ENCODE measurements around the gene LOXL3. TPM values are rescaled to one million over a fixed set of nuclear protein-coding genes. Genes with fewer than 3 reads are reported as not detected.

LOXL3 gene
- total and polyA plus RNA-seq, 7 donors = 0.62 to 2.3 (median 0.99) TPM

- intact Hi-C loops (cut with DNase I) = loop anchor here (1.0 to 5.0 kb wide), 5 partner anchors 28 to 105 kb away; partner anchors contain the start of genes AUP1 (in 2 of the 2), HTRA2 (in 2 of the 2) and INO80B (in 2 of the 2)
- peak; percentile 98 to 99 (median 99) for ATAC-seq
- DNase-seq = peak; percentile 95 to 97
- Histone ChIP-seq H3K4me3 (peak within 1 kb of the TSS; percentile 98), H3K27me3 (ENCODE audit: insufficient read depth in 3 of 3, low read length in 2 of 3) (no peaks in the 10 kb centered on the region), H3K27ac (peak within 1 kb of the TSS; percentile 91), H3K36me3 (ENCODE audit: insufficient read depth in 1 of 2, low read depth in 1 of 2) (peaks cover 2 to 59% of the 10 kb centered on the region in 2 donors), H3K9me3 (no peaks in the 10 kb centered on the region), H3K4me1 (peaks cover 22% of the 10 kb centered on the region)
- 0 to 1% (median 0%) methylated on average over 45 to 50 of the region's 50 CpGs for WGBS, 3 donors
- TF ChIP-seq CTCF (IDR thresholded peaks at IDR 0.05) = peak; percentile 79
Measured at GRCh38 chr2:74482801-74483674, 70.7 kb downstream of the LOXL3 start, which contains the start of the genes CCDC142 and TTC31. TSS of gene CCDC142 (minus strand) at chr2:74482998. CDS start at chr2:74482837, 161 bp downstream. TSS of gene TTC31 (plus strand) at chr2:74483081. CDS start at chr2:74483096, 15 bp downstream.

Other genes starting within 250 kb of the LOXL3 start
- gene SLC4A5, start 210.5 kb downstream of the LOXL3 start, total RNA-seq = 1 to 10 TPM in 3 of 4 donors, under 1 TPM in 1; 0.57 to 5.7 (median 2.3) TPM
- under 1 TPM; 0.27 to 0.53 (median 0.42) TPM for gene SLC4A5, start 210.5 kb downstream of the LOXL3 start, polyA plus RNA-seq
- 100 to 1,000 TPM in 3 of 4 donors, 10 to 100 TPM in 1; 99.0 to 131 (median 116) TPM for gene DCTN1, start 173.6 kb downstream of the LOXL3 start, total RNA-seq
- gene DCTN1, start 173.6 kb downstream of the LOXL3 start, polyA plus RNA-seq = 10 to 100 TPM; 45.6 to 61.3 (median 52.1) TPM
- under 1 TPM; 0.15 to 0.46 (median 0.39) TPM for gene C2orf81, start 132.3 kb downstream of the LOXL3 start, total RNA-seq
- under 1 TPM; 0.06 to 0.34 (median 0.23) TPM for gene C2orf81, start 132.3 kb downstream of the LOXL3 start, polyA plus RNA-seq
- 1 to 10 TPM; 1.1 to 1.6 (median 1.4) TPM for gene WDR54, start 132.2 kb downstream of the LOXL3 start, total RNA-seq
- gene WDR54, start 132.2 kb downstream of the LOXL3 start, polyA plus RNA-seq = 1 to 10 TPM in 2 of 3 donors, under 1 TPM in 1; 0.52 to 2.4 (median 2.4) TPM
- 10 to 100 TPM in 2 of 4 donors, 1 to 10 TPM in 2; 6.0 to 18.8 (median 9.0) TPM for gene RTKN, start 112.0 kb downstream of the LOXL3 start, total RNA-seq
- 10 to 100 TPM in 1 of 3 donors, 1 to 10 TPM in 2; 3.1 to 12.1 (median 6.6) TPM for gene RTKN, start 112.0 kb downstream of the LOXL3 start, polyA plus RNA-seq
- 10 to 100 TPM; 23.6 to 39.0 (median 28.6) TPM for gene INO80B, start 98.9 kb downstream of the LOXL3 start, total RNA-seq
- gene INO80B, start 98.9 kb downstream of the LOXL3 start, polyA plus RNA-seq = 10 to 100 TPM; 29.1 to 61.1 (median 41.7) TPM
- gene WBP1, start 95.5 kb downstream of the LOXL3 start, total RNA-seq = 10 to 100 TPM; 21.6 to 41.3 (median 23.4) TPM
- gene WBP1, start 95.5 kb downstream of the LOXL3 start, polyA plus RNA-seq = 10 to 100 TPM; 19.4 to 26.2 (median 24.7) TPM
- gene MOGS, start 88.6 kb downstream of the LOXL3 start, total RNA-seq = 10 to 100 TPM; 17.1 to 26.4 (median 24.2) TPM
- 10 to 100 TPM; 19.8 to 38.8 (median 25.2) TPM for gene MOGS, start 88.6 kb downstream of the LOXL3 start, polyA plus RNA-seq
- 100 to 1,000 TPM; 118 to 157 (median 138) TPM for gene MRPL53, start 81.3 kb downstream of the LOXL3 start, total RNA-seq
- gene MRPL53, start 81.3 kb downstream of the LOXL3 start, polyA plus RNA-seq = 10 to 100 TPM; 63.7 to 90.0 (median 63.9) TPM
- gene CCDC142, start 70.9 kb downstream of the LOXL3 start, total RNA-seq = 1 to 10 TPM; 2.7 to 8.3 (median 4.5) TPM
- 1 to 10 TPM; 1.4 to 8.7 (median 2.5) TPM for gene CCDC142, start 70.9 kb downstream of the LOXL3 start, polyA plus RNA-seq
- gene TTC31, start 70.9 kb downstream of the LOXL3 start, total RNA-seq = 10 to 100 TPM in 1 of 4 donors, 1 to 10 TPM in 3; 5.4 to 10.1 (median 8.4) TPM
- gene TTC31, start 70.9 kb downstream of the LOXL3 start, polyA plus RNA-seq = 10 to 100 TPM in 1 of 3 donors, 1 to 10 TPM in 2; 7.9 to 13.2 (median 9.4) TPM
- under 1 TPM in 2 of 4 donors, not detected in 2; 0.15 to 0.36 TPM for gene LBX2, start 54.3 kb downstream of the LOXL3 start, total RNA-seq
- gene LBX2, start 54.3 kb downstream of the LOXL3 start, polyA plus RNA-seq = under 1 TPM; 0.14 to 0.68 (median 0.26) TPM
- 10 to 100 TPM; 14.3 to 32.0 (median 21.5) TPM for gene PCGF1, start 46.2 kb downstream of the LOXL3 start, total RNA-seq
- 10 to 100 TPM; 25.6 to 60.3 (median 44.9) TPM for gene PCGF1, start 46.2 kb downstream of the LOXL3 start, polyA plus RNA-seq
- not detected for gene TLX2, start 39.5 kb downstream of the LOXL3 start, total RNA-seq
- not detected for gene TLX2, start 39.5 kb downstream of the LOXL3 start, polyA plus RNA-seq
- not detected for gene DQX1, start 27.7 kb downstream of the LOXL3 start, total RNA-seq
- gene DQX1, start 27.7 kb downstream of the LOXL3 start, polyA plus RNA-seq = under 1 TPM; 0.19 to 0.27 (median 0.27) TPM
- 10 to 100 TPM; 56.0 to 94.7 (median 84.6) TPM for gene AUP1, start 24.2 kb downstream of the LOXL3 start, total RNA-seq
- gene AUP1, start 24.2 kb downstream of the LOXL3 start, polyA plus RNA-seq = 100 to 1,000 TPM; 123 to 205 (median 169) TPM
- gene HTRA2, start 24.0 kb downstream of the LOXL3 start, total RNA-seq = 10 to 100 TPM; 23.0 to 30.9 (median 27.2) TPM
- gene HTRA2, start 24.0 kb downstream of the LOXL3 start, polyA plus RNA-seq = 10 to 100 TPM; 24.2 to 54.4 (median 41.8) TPM
- 1 to 10 TPM; 1.2 to 3.8 (median 2.0) TPM for gene DOK1, start 778 bp upstream of the LOXL3 start, total RNA-seq
- 1 to 10 TPM; 1.0 to 2.0 (median 1.1) TPM for gene DOK1, start 778 bp upstream of the LOXL3 start, polyA plus RNA-seq
- under 1 TPM in 1 of 4 donors, not detected in 3; 0.21 TPM for gene M1AP, start 94.4 kb upstream of the LOXL3 start, total RNA-seq
- gene M1AP, start 94.4 kb upstream of the LOXL3 start, polyA plus RNA-seq = under 1 TPM in 1 of 3 donors, not detected in 2; 0.01 TPM
- 1 to 10 TPM; 2.0 to 5.7 (median 2.5) TPM for gene SEMA4F, start 100.3 kb upstream of the LOXL3 start, total RNA-seq
- gene SEMA4F, start 100.3 kb upstream of the LOXL3 start, polyA plus RNA-seq = 1 to 10 TPM in 1 of 3 donors, under 1 TPM in 2; 0.59 to 1.5 (median 0.72) TPM